Fibroblast of the aortic adventitia (primary cell): ENCODE results near the gene DRC3. TPM values are rescaled to one million over a fixed set of nuclear protein-coding genes. Genes with fewer than 3 reads are reported as not detected.

Experiments
- DNase-seq: peaks from one replicate; pipeline ENCODE4 v3.0.0-alpha.2; 2010; ENCODE audit warnings: low read depth
- H3K4me3 ChIP-seq: 2 replicates; pipeline ENCODE4 v1.5.1; 2011; ENCODE audit warnings: low read depth, mild to moderate bottlenecking, control low read depth, low read length, moderate library complexity
- total RNA-seq: library from RNA; depleted of rRNA; stranded (reverse); fragments of >200 nt; gene quantifications from 2 replicates; pipeline ENCODE4 v1.2.3, GENCODE V29; 2012; ENCODE audit warnings: low replicate concordance
- TF ChIP-seq, protein P1 (sequence below): IDR thresholded peaks from 2 replicates; pipeline ENCODE4 v1.5.1; 2011; ENCODE audit warnings: mild to moderate bottlenecking, low read length, control low read depth, inconsistent platforms; ENCODE audit not compliant: insufficient read depth

Gene DRC3
- total RNA-seq, 1 donor, result 1.8 TPM

DNA sequence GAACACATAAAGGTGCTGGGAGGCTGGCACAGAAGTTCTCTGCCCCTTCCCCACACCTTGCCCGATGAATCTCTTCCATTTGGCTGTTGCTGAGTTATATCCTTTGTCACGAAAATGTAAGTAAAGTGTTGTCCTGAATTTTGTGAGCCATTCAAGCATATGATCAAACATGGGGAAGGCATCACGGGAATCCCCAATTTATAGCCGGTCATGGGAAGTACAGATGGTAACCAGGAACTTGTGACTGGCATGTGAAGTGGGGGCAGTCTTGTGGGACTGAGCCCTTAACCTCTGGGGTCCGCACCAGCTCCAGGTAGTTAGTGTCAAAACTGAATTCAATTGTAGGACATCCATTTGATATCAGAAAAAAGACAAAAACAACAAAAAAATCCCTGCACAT lies 13.7 kb upstream of the DRC3 start:
- DNase-seq, result no peak
- peak overlapping the region; percentile 44 for H3K4me3 ChIP-seq
- TF ChIP-seq, protein P1, sequence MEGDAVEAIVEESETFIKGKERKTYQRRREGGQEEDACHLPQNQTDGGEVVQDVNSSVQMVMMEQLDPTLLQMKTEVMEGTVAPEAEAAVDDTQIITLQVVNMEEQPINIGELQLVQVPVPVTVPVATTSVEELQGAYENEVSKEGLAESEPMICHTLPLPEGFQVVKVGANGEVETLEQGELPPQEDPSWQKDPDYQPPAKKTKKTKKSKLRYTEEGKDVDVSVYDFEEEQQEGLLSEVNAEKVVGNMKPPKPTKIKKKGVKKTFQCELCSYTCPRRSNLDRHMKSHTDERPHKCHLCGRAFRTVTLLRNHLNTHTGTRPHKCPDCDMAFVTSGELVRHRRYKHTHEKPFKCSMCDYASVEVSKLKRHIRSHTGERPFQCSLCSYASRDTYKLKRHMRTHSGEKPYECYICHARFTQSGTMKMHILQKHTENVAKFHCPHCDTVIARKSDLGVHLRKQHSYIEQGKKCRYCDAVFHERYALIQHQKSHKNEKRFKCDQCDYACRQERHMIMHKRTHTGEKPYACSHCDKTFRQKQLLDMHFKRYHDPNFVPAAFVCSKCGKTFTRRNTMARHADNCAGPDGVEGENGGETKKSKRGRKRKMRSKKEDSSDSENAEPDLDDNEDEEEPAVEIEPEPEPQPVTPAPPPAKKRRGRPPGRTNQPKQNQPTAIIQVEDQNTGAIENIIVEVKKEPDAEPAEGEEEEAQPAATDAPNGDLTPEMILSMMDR, result no peak

DNA sequence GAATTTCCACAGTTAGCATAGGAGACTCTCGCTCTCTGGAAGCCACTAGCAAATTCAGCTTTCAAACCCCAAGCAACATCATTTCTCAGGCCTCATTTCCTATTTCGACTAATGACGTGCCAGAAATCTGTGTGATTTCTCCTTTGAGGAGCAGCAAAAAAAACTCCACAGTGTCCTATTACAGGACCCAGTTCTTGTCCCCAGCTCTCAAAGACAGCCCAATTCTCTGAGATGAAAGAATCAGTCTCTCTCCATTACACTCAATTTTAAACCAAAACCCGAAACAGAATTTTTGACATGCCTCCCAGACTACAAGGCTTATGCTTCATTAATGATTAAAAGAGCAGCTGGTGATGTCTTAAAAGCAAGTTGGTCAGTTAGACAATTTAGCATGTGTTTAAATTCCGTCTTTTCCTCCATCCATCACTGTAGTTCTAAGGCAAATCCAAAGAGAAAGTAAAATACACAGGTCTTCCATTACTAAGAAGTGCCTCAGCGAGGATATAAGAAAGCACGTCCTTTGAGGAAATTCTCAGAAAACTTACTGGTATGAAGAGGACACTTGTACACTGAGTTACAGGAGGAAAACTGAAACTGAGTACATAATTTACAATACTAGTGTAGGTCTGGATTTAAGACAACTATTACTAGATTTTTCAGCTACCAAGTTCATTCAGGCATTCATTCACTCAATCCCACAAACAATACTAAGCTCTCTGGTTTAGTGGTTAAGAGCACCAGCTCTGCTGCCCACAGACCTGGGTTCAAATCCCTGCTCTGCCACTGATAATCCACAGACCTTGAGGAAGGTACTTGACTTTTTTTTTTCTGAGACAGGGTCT lies 12.9 kb upstream of the DRC3 start:
- DNase-seq, result peak; percentile 62
- TF ChIP-seq, protein P1, result no peak
- peak overlapping the region; percentile 44 for H3K4me3 ChIP-seq

DNA sequence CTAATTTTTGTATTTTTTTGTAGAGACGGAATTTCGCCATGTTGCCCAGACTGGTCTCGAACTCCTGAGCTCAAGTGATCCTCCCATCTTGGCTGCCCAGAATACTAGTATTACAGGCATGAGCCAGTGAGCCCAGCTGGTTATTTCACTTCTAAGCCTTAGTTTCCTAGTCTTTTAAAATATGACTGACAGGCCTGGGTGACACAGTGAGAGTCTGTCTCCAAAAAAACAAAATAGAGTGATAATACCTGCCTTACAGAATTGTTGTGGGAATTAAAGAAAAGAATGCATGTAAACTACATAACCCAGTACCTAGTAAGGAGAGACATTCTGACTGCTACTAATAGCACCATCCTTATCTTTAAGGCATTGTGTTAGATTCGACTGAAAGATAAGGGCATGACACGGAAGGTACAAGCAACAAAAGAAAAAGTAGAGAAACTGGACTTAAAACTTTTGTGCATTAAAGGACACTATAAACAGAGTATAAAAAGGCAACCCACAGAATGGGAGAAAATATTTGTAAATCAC lies 12.1 kb upstream of the DRC3 start:
- DNase-seq, result no peak
- no peak overlapping the region for H3K4me3 ChIP-seq
- TF ChIP-seq, protein P1, result no peak

DNA sequence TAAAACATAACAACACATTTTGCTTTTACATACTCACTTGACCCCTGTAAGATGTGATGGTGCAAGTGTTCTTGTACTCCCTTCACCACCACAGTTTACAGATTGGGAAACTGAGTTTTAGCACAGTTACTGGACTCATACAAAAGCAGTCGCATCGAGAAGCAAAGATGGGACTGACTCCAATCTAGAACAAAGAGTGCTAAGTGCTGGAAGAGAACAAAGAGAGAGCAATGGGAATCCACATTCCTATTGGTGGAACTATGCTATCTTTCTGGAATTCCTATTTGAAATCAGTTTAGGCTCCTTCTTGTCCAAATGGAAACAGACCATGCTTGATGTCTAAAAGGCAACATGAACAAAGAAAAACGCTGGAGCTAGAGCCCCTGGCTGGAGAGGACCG lies 9.6 kb upstream of the DRC3 start:
- DNase-seq, result no peak
- no peak overlapping the region for H3K4me3 ChIP-seq
- TF ChIP-seq, protein P1, result no peak

DNA sequence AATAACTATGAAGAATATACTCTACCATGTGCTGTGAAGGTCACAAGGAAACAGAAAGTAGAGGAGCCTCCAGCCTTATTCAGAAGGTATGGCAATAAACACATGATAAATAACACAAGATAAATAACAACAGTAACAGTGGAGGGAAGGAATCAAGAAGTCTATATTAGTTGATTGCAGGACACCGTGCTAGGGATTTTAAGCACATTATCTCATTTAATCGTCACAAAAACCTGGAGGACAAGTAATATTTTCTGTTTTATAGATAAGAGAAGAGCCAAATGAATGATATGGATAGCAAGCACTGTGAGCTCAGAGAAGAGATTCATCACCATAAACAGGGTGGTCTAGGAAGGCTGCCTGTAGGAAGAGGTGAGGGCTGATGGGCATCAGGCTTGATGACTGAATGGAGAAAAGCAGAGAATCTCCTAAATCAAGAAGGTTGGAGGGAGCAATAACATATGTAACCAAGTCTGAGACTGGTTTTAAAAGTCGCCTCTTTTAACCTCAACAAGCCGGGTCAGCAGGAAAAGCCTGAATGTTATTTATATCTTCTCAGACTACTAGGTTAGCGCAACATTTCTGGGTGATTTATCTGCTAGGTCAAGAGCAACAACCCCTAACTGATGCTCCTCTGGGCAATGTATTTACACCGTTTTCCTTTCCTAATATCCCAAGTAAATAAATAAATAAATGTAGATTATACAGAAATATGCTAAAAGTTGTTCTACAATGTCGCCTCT lies 8.8 kb upstream of the DRC3 start:
- TF ChIP-seq, protein P1, result no peak
- no peak for DNase-seq

DNA sequence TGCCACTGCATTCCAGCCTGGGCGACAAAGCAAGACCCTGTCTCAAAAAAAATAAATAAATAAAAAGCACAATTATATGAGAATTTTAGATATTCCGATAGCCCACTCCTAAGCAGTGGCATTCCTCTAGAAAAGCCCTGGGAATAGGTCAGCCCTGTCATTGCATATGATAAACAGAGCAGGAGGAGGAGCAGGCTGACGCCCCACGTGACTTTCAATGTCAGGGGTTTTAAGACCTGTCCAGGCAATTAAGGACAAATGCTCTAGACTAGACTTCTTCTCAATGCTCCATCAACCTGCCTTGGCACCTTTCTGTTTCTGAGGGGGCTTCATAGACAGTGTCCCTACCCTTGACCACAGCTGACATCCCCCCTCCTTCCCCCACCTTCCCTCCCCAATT lies 8.0 kb upstream of the DRC3 start:
- no peak for DNase-seq
- TF ChIP-seq, protein P1, result no peak
- H3K4me3 ChIP-seq, result no peak overlapping the region

More for the DNA sequence above, 8.8 kb upstream of the DRC3 start:
- H3K4me3 ChIP-seq, result no peak overlapping the region
